ENCODE data around the gene TRIM16. TPM values are rescaled to one million over a fixed set of nuclear protein-coding genes. Genes with fewer than 3 reads are reported as not detected.

TRIM16 gene
- total and polyA plus RNA-seq, 2 experiments from 2014 or later = 6.4 to 47.6 TPM

GRCh38 chr17:15658296-15658695 lies 25.8 kb downstream of the TRIM16 start:
- H3K4me3 Mint-ChIP-seq = no peak overlapping the region
- H3K27ac ChIP-seq (ENCODE audit: low read depth) = no peak overlapping the region
- H3K9me2 ChIP-seq (ENCODE audit: insufficient read depth) = no peaks in the 10 kb centered on the region; the same call in 1 of the 2 replicates

More at GRCh38 chr17:15658296-15658695, 25.8 kb downstream of the TRIM16 start:
- H3K36me3 Mint-ChIP-seq (ENCODE audit: low read depth) = peaks cover 17% of the 10 kb centered on the region
- Histone ChIP-seq H2AFZ (no peak overlapping the region), H4K20me1 (replicated peaks; ENCODE audit: insufficient read depth) (0 out of 2 replicates have a peak, but pooled peaks cover 2% of the 10 kb centered on the region), H3K4me2 (no peak overlapping the region), H3K4me3 (no peak overlapping the region), H3K4me1 (ENCODE audit: insufficient read depth) (no peaks in the 10 kb centered on the region; the same call in 1 of the 2 replicates), H3K36me3 (ENCODE audit: insufficient read depth) (peaks cover 4% of the 10 kb centered on the region; the same call in 1 of the 2 replicates), H3K27me3 (ENCODE audit: insufficient read depth) (no peaks in the 10 kb centered on the region), H3K79me2 (replicated peaks; ENCODE audit: insufficient read depth) (no peaks in the 10 kb centered on the region), H3F3A (replicated peaks; ENCODE audit: low read depth) (no peaks in the 10 kb centered on the region)
- peaks cover 28% of the 10 kb centered on the region; the same call in 2 of the 3 replicates for H3K4me1 Mint-ChIP-seq
- TF ChIP-seq EZH2 (IDR thresholded peaks at IDR 0.05; ENCODE audit: low read depth, unreplicated experiment) = no peak
- no peak for TF ChIP-seq JUNB (IDR thresholded peaks at IDR 0.05; ENCODE audit: unreplicated experiment)
- no peak for TF ChIP-seq POLR2AphosphoS5 (IDR thresholded peaks at IDR 0.05; ENCODE audit: low read depth)
- no peak for TF ChIP-seq REST (IDR thresholded peaks at IDR 0.05; ENCODE audit: unreplicated experiment)
- no peak for TF ChIP-seq NANOG (IDR thresholded peaks at IDR 0.05; ENCODE audit: borderline replicate concordance)
- TF ChIP-seq CREB1 (CRISPR knock-in tag; IDR thresholded peaks at IDR 0.05; ENCODE audit: low read depth) = no peak
- TF ChIP-seq EZH2phosphoT487 (IDR thresholded peaks at IDR 0.05; ENCODE audit: unreplicated experiment) = no peak
- no peak for TF ChIP-seq ZNF331 (CRISPR knock-in tag; IDR thresholded peaks at IDR 0.05; ENCODE audit: low read depth)
- no peak for TF ChIP-seq ZNF114 (CRISPR knock-in tag; IDR thresholded peaks at IDR 0.05)
- TF ChIP-seq ZNF462 (CRISPR knock-in tag; IDR thresholded peaks at IDR 0.05) = no peak
- TF ChIP-seq CTCF (conservative IDR thresholded peaks at IDR 0.05; ENCODE audit: low read depth in 2 of 2) = no peak
- TF ChIP-seq STAT1 (IDR thresholded peaks at IDR 0.05; ENCODE audit: unreplicated experiment) = no peak
- no peak overlapping the region for H3K27ac Mint-ChIP-seq
- no peak for ATAC-seq
- peaks cover 5% of the 10 kb centered on the region for H3K27me3 Mint-ChIP-seq (ENCODE audit: insufficient read depth, low read depth, poor library complexity)
- DNase-seq (ENCODE audit: low spot score) = no peak
- no peaks in the 10 kb centered on the region for H3K9me3 Mint-ChIP-seq

All from GM23338 (cell line).